Central memory CD4-positive, alpha-beta T cell (primary cell): ENCODE measurements around the gene YIPF6.
"Not testable (repeated sequence)": the region's sequence is repeated elsewhere in the genome, so short reads cannot be mapped to it uniquely, and the experiment has no call there.

Experiments used
- DNase-seq: peaks from one replicate; pipeline ENCODE4 v3.0.0; 2022

The YIPF6 gene

DNA sequence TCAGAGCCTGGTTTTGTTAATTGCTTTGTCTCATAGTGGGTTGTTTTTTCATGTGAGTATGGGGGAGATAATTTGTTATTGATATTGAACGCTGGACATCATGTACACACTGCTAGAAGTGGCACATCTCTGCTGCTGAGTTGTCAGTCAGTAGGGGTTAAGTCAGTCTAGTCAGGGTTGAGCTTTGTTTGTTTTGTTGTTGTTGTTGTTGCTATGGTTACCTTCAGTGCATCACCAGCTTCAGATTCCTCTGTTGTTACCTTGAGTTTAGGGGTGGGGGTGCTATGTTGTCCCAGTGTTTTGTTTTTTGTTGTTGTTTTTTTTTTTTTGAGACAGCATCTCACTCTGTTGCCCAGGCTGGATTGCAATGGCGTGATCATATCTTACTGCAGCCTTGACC, 9.9 kb downstream of the YIPF6 start:
- DNase-seq: peak; percentile 53

DNA sequence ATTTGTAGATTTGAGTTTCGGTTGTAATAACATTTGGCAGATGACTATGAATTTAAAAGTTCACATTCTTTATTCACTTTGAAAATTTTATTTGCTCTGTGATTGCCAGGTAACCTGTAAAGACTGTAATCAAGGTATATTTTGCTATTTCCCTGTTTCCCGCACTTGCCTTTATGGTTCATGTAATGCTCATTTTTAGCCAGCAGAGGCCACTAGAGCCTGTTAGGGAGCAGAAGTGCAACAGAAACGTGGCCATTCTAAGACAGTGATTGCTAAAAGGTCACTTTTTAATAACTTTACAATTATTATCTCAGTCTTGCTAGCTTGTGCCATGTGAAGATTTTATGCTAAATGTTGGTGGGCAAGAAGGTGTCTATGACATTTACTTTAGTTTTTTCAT, 12.4 kb downstream of the YIPF6 start:
- DNase-seq: peak; percentile 19

DNA sequence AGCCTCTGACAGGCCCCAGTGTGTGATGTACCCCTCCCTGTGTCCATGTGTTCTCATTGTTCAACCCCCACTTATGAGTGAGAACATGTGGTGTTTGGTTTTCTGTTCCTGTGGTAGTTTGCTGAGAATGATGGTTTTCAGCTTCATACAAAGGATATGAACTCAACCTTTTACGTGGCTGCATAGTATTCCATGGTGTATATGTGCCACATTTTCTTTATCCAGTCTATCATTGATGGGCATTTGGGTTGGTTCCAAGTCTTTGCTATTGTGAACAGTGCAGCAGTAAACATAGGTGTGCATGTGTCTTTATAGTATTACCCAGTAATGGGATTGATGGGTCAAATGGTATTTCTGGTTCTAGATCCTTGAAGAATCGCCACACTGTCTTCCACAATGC, 25.8 kb downstream of the YIPF6 start:
- DNase-seq: not testable (repeated sequence)

DNA sequence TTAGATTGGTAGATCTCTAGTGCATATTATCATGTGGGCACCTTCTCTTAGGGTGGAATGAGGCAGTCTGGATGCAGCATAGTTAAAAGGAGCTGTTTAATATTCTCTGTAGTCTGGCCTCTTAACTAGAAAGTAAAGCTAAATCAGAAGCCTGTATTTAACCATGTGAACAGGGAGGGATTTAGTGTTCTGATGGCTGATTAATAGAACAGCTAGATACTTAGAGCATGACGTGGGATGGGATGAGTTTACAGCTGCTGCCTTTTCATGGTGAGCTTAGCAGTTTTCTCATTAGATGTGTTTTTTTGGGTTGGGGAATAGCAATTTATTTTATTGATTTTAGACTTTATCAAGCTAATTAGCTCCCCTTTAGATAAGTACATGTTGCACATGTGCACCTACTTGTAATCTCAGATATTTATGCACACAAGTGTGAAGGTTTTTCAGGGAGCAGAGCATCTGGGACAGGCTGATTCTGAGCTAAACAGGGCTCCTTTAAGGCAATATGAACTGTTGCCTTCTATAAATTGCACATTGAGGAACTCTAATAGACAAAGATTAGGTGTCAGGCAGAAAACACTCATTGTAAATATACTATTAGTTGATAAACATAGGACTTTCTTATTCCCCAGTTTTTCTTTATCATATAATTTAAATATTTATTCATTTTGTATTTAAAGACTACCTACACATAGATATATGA, 34.1 kb downstream of the YIPF6 start:
- no peak for DNase-seq

DNA sequence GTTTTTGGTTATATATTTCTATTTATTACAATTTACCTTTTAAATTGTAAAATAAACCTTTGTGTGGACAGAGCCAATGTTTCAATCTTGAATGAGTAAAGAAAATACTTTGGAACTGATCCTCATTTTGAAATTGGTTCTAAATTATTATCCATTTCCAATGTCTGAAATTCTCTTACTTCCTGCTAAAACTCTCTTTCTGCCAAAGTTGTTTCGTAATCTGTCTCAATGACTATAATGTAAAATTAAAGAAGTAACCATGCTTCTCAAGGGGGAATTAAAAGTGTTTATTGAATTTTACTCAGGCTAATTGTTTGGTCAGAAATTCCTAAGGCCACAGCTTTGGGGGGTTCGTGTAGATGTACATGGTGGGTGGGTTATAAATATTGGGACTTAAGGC, 34.8 kb downstream of the YIPF6 start:
- no peak for DNase-seq

DNA sequence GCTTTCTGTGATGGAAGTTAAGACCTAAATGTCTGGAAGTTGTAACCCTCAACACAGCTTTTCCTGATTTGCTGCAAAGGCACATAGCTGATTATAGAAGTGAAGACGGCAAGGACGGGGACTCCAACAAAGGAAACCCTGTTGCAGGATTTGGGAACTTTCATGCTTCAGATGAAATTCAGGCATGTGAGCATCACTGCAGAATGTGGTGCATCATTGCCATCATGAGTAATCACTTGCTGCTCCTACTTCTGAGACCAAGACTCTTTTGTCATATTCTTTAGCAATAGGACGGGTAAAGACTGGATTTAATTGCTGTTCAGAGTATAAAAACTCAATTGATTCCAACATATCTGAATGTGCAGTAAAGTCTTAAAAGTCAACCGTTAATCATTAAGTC, 35.8 kb downstream of the YIPF6 start:
- no peak for DNase-seq

DNA sequence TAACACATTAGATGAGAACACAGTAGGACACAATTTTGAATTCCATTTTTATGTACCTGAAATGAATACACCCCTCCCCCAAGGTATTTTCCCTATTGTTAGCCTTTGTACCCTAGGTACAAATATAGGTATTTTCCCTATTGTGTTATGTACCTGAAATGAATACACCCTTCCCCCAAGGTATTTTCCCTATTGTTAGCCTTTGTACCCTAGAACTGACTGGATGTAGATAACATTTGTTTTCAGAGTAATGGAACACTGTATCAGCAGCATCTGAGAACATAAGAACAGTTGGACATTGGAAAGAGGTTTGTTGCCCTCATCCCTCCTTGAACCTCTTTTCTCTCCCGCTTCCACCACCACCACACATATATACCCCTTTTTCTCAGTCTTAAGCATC, 37.6 kb downstream of the YIPF6 start:
- no peak for DNase-seq

DNA sequence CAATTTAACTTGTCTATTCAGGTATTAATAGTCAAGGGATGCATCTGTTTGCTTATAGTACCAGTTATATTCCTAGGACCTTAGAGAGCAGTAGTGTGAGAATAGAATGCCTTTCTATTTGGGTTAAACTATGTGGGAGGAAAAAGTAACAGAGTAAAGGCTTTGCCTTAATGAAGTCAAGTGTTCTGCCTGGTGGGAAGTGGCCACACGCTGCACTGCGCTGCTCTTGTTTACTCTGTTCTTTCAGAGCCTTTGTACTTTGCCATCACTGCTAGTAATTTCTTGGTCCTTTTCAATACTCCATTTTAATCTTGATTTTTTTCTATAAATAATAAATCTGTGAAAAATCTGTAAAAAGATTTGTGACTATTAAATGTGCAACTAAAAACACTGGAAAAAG, 38.0 kb downstream of the YIPF6 start:
- DNase-seq: no peak

DNA sequence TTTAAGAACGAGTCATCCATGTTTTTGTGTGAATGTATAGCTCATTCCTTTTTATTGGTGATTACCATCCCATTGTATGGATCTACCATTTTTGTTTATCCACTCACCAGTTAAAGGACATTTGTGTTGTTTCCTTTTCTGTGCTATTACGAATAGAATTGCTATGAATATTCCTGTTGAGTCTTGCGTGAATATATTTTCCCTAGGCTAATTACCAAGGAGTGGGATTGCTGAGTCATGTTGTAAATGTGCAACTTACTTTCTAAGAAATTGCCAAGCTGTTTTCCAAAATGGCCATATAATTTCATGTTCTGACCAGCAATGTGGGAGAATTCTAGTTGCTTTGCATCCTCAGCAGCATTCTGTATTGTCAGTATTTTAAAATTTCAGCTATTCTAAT, 51.3 kb downstream of the YIPF6 start:
- no peak for DNase-seq

DNA sequence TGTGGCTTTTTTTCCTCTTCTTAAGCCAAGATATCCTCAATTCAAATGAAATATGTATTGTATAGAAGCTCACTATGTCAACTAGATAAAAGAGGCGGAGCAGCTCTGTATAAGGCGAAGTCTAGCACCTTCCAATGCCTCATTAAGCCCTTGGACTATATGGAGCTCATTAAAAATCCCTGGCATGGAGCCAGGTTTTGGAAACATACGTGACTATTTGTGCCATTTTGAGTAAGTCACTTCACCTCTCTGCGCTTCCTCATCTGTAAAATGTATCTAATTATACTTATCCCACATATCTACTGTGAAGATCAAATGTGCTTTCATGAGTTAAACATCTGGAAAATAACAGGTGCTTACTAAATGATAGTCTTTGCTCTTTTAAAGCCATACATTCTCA, 57.2 kb downstream of the YIPF6 start:
- DNase-seq: no peak

DNA sequence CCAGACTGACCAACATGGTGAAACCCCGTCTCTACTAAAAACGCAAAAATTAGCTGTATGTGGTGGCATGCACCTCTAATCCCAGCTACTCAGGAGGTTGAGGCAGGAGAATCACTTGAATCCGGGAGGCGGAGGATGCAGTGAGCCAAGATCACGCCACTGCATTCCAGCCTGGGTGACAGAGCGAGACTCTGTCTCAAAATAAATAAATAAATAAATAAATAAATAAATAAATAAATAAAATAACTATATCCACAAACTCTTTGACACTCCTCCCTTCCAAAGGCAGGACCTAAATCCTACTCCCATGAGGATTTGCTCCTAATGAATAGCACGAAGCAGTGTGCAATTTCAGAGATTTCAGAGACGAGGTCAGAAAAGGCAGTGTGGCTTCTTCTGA, 58.3 kb downstream of the YIPF6 start:
- DNase-seq: not testable (repeated sequence)

DNA sequence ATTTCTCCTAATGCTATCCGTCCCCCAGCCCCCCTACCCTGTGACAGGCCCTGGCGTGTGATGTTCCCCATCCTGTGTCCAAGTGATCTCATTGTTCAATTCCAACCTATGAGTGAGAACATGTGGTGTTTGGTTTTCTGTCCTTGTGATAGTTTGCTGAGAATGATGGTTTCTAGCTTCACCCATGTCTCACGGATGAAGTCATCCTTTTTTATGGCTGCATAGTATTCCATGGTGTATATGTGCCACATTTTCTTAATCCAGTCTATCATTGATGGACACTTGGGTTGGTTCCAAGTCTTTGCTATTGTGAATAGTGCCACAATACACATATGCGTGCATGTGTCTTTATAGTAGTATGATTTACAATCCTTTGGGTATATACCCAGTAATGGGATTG, 61.1 kb downstream of the YIPF6 start:
- not testable (repeated sequence) for DNase-seq

DNA sequence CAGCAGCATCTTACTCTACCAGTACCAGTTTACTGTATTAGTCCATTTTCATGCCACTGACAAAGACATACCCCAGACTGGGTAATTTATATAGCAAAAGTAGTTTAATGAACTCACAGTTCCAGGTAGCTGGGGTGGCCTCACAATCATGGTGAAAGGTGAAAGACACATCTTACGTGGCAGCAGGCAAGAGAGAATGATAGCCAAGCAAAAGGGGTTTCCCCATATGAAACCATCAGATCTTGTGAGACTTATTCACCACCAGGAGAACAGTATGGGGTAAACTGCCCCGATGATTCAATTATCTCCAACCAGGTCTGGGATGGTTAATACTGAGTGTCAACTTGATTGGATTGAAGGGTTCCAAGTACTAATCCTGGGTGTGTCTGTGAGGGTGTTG, 69.3 kb downstream of the YIPF6 start:
- DNase-seq: no peak

DNA sequence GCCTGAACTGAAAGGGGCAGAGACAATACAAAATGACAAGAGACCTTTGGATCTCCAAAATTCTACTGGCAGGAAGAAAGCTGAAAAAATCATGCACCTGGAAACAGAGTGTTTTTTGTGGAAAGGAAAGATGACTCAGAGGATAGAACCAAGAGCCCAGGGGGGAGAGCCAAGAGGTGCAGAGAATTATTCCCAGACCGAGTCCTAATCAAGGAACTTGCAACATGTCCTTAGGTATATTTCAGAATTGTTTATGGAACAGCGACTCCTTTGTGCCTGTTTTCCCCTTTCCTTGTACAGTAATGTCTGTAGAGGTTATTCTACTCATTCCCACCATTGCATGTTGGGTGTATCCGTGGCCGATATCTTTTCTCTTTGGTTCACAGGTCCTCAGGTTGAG, 71.7 kb downstream of the YIPF6 start:
- no peak for DNase-seq

DNA sequence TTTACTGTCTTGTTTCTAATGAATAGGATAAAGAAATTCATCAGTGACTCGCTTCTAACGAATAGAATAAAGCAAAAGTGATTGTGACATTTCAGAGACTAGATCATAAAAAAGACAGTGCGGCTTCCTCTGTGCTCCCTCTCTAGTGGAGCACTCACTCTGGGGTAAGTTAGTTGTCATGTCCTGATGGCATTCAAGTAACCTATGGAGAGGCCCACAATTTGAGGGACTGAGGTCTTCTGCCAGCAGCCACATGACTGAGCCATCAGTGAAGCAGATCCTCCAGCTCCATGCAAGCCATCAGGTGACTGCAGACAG, 72.4 kb downstream of the YIPF6 start:
- no peak for DNase-seq

DNA sequence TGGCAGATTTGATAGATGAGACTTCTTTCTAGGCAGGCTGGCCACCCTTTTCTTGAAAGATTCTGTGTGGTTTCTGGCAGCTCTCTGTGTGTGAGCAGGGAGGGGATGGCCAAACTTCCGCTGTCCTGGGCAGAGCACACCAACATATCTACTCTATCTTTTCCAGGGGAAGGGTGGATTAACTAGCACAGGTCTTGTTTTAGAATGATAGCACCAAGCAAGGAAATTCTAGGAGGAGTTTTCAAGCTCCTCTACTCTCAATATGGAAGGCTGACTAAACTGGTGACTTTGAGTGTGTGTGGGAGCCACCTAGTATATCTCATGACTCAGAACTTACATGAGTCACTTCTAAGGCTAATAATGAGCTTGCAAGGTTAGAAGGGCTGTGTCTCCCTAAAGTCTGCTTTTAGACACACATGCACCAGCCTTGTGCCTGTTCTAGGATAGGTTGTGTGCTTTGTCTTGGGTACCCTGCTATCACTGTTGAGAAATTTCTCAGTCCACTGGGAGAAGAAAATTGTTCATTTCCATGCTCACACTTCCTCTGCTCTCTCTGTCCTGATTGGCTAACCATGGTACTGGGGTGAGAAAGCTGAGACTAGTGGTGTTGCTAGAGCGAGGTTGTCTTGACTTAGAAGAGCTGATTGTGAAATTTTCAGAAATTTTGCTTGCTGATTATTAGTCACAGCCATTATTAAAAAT, 72.9 kb downstream of the YIPF6 start:
- no peak for DNase-seq

DNA sequence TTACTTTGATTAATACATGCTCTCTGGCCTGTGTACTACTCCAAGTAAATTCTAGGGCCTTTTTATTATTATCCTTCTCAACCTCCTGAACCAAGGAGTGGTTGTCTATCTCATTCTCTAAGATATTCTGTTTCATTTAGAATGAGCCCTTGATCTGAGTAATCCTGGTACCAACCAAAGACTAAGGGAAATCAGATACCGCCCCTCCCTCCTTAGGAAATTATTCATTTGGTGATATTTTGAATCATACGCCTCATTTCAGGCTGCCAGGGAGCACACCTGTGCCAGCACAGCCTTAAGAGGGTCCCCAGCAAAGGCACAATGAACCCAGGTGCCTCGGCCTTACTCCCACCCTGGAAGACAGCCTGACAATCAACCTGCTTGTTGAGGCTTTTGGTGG, 75.4 kb downstream of the YIPF6 start:
- no peak for DNase-seq

DNA sequence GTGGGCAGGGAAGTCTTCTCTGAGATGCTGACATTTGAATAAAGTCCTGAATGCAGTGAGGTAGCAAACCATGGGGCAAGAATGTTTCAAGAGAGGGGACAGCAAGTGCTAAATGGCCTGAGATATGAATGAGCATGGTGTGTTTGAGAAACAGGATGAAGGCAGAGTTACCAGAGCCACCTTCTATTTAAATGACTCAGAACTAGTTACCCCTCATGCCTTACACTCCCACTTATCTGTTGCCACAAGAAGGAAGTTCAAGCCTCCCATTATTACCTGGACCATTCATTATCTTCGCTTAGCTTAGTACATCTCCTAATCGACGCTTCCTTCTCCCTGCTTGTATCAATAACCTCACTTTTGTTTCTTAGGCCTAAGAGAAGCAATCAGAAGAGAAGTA, 81.0 kb downstream of the YIPF6 start:
- no peak for DNase-seq

DNA sequence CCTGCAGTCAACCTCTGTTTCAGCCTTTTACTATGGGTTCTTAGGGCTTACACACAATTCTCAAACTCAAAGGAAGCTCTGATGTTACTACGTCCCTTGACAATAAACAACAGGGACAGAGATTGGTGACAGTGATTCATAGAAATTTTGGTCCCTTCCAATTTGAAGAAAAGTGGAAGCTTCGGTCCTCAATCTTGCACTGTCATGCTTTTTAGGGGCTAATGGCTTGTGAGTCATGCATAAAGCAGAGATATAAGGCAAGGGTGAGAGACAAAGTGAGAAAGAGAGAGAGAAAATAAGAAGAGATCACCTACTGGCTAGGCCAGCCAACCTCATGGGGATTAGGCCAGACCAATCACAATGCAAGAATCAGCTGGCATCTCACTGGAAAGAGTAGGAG, 85.4 kb downstream of the YIPF6 start:
- no peak for DNase-seq
